Measurements from ENCODE around the gene PPP1R9A.

DNA sequence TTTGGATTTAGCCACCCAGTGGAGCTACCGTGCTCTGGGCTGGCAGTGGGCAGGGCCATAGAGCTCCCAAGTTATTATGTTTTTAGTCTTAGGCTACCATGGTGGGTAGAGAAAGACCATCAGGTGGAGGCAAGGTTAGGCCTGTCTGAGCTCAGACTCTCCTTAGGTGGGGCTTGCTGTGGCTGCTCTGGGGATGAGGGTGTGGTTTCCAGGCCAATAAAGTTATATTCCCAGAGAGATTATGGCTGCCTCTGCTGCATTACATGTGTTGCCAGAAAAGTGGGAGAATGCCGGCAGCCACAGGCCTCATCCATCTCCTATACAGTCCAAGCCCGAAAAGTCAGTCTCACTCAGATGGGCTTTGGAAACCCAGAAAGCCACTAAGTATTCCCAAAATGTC, 34.2 kb upstream of the PPP1R9A start:
- TF ChIP-seq FOXM1 (IDR thresholded peaks at IDR 0.05; ENCODE audit: borderline replicate concordance) = no peak
- no peak for TF ChIP-seq FOXA1 (IDR thresholded peaks at IDR 0.05)

Data from HEK293T (cell line).